Liver (tissue), 9 donors: ENCODE data around the gene HIF1AN. TPM values are rescaled to one million over a fixed set of nuclear protein-coding genes. Genes with fewer than 3 reads are reported as not detected.

Experiments
- DNase-seq: peaks from one replicate; pipeline ENCODE4 v3.0.0-alpha.2; 2017; ENCODE audit warnings: low spot score
- H3K27ac ChIP-seq, 2 donors: one replicate each; pipeline ENCODE4 v1.7.0; 2013; ENCODE audit warnings: inconsistent platforms in 2 of 2, low read length in 2 of 2, control low read depth in 1 of 2, low read depth in 1 of 2, mild to moderate bottlenecking in 1 of 2
- H3K27me3 ChIP-seq, 4 donors: one replicate each; pipeline versions ENCODE4 v1.6.1 to v1.7.0; 2013; ENCODE audit warnings: low read length in 3 of 4, inconsistent platforms in 1 of 4, mild to moderate bottlenecking in 1 of 4, moderate library complexity in 1 of 4; ENCODE audit not compliant: control insufficient read depth in 4 of 4, insufficient read depth in 4 of 4
- H3K36me3 ChIP-seq, 4 donors: one replicate each; pipeline versions ENCODE4 v1.6.1 to v1.7.0; 2013; ENCODE audit warnings: low read length in 3 of 4, mild to moderate bottlenecking in 3 of 4, low read depth in 1 of 4, moderate library complexity in 1 of 4; ENCODE audit not compliant: control insufficient read depth in 4 of 4, insufficient read depth in 3 of 4
- H3K4me1 ChIP-seq, 4 donors: one replicate each; pipeline versions ENCODE4 v1.6.1 to v1.7.0; 2013; ENCODE audit warnings: low read length in 3 of 4, mild to moderate bottlenecking in 3 of 4, moderate library complexity in 1 of 4; ENCODE audit not compliant: control insufficient read depth in 4 of 4, insufficient read depth in 4 of 4
- H3K4me3 ChIP-seq, 3 donors: one replicate each; pipeline versions ENCODE4 v1.6.1 to v1.7.0; 2013; ENCODE audit warnings: low read length in 3 of 3, control low read depth in 1 of 3, low read depth in 1 of 3, mild to moderate bottlenecking in 1 of 3
- H3K9ac ChIP-seq, 2 donors: one replicate each; pipeline ENCODE4 v1.7.0; 2013; ENCODE audit warnings: low read length in 2 of 2, mild to moderate bottlenecking in 2 of 2, moderate library complexity in 2 of 2, control low read depth in 1 of 2, low read depth in 1 of 2
- H3K9me3 ChIP-seq, 4 donors: one replicate each; pipeline versions ENCODE4 v1.6.1 to v1.7.0; 2013; ENCODE audit warnings: low read length in 3 of 4; ENCODE audit not compliant: control insufficient read depth in 4 of 4
- CTCF ChIP-seq: fragments of 150-350 bp; IDR thresholded peaks from 2 replicates; pipeline ENCODE4 v1.5.1; 2017; ENCODE audit warnings: improper control_type of control experiment, low read depth, low read length; ENCODE audit not compliant: missing input control
- EGR1 ChIP-seq, 2 donors: IDR thresholded peaks; 2 replicates each; pipeline ENCODE4 v1.6.1; 2016 to 2018; ENCODE audit warnings: antibody characterized with exemption in 2 of 2, low read depth in 2 of 2
- FOXA1 ChIP-seq: IDR thresholded peaks from 2 replicates; pipeline ENCODE4 v1.6.1; 2016; ENCODE audit warnings: antibody characterized with exemption
- FOXA2 ChIP-seq: IDR thresholded peaks from 2 replicates; pipeline ENCODE4 v1.6.1; 2016; ENCODE audit warnings: antibody characterized with exemption
- GABPA ChIP-seq, 2 donors: IDR thresholded peaks in 1 of 2; conservative IDR thresholded peaks in 1 of 2; 2 replicates each; pipeline ENCODE4 v1.6.1; 2016; ENCODE audit warnings: antibody characterized with exemption in 2 of 2, mild to moderate bottlenecking in 1 of 2, moderate library complexity in 1 of 2
- HNF4A ChIP-seq, 2 donors: conservative IDR thresholded peaks; 2 replicates each; pipeline ENCODE4 v1.6.1; 2016; ENCODE audit warnings: antibody characterized with exemption in 2 of 2, mild to moderate bottlenecking in 2 of 2
- HNF4G ChIP-seq: IDR thresholded peaks from 2 replicates; pipeline ENCODE4 v1.6.1; 2016; ENCODE audit warnings: antibody characterized with exemption
- NR2F2 ChIP-seq: IDR thresholded peaks from 2 replicates; pipeline ENCODE4 v1.6.1; 2016; ENCODE audit warnings: antibody characterized with exemption
- RAD21 ChIP-seq, 2 donors: IDR thresholded peaks; 2 replicates each; pipeline ENCODE4 v1.6.1; 2016; ENCODE audit warnings: antibody characterized with exemption in 2 of 2, mild to moderate bottlenecking in 2 of 2
- RXRA ChIP-seq, 2 donors: IDR thresholded peaks; 2 replicates each; pipeline ENCODE4 v1.6.1; 2017 to 2018; ENCODE audit warnings: antibody characterized with exemption in 2 of 2, mild to moderate bottlenecking in 1 of 2
- SP1 ChIP-seq: IDR thresholded peaks from 2 replicates; pipeline ENCODE4 v1.6.1; 2018; ENCODE audit warnings: antibody characterized with exemption, mild to moderate bottlenecking
- TAF1 ChIP-seq: conservative IDR thresholded peaks from 2 replicates; pipeline ENCODE4 v1.6.1; 2016; ENCODE audit warnings: antibody characterized with exemption, mild to moderate bottlenecking
- WGBS: extraction: QIAGEN DNeasy Blood & Tissue Kit; methylation state at CpG from one replicate; pipeline ENCODE4 v1.1.7; 2013; 5-methylcytosine and 5-hydroxymethylcytosine counted together
- polyA plus RNA-seq, 2 donors: library from polyadenylated mRNA; stranded (reverse) in 1 of 2; unstranded in 1 of 2; fragments of 200-250 nt in 1 of 2; fragments of >200 nt in 1 of 2; fragmentation: Nextera tagmentation in 1 of 2; extraction: Ambion mirVana in 1 of 2; gene quantifications; one replicate each; pipeline versions ENCODE4 v1.2.1 to v1.2.3, GENCODE V29; 2013 to 2015
- total RNA-seq, 2 donors: library from RNA; depleted of rRNA; stranded (reverse); fragments of >200 nt; gene quantifications; one replicate each; pipeline ENCODE4 v1.2.3, GENCODE V29; 2014
- TF ChIP-seq, protein P1 (sequence below): IDR thresholded peaks from 2 replicates; pipeline ENCODE4 v1.6.1; 2016; ENCODE audit warnings: antibody characterized with exemption
- TF ChIP-seq, protein P2 (sequence below): IDR thresholded peaks from 2 replicates; pipeline ENCODE4 v1.6.1; 2016; ENCODE audit warnings: antibody characterized with exemption, mild to moderate bottlenecking
- TF ChIP-seq, protein P3 (sequence below): IDR thresholded peaks from 2 replicates; pipeline ENCODE4 v1.6.1; 2016; ENCODE audit warnings: antibody characterized with exemption
- donor health status: healthy.
- donor health status: healthy.
- donor health status: healthy.
- donor health status: healthy.
- donor health status: healthy.

HIF1AN gene
- total and polyA plus RNA-seq, 4 donors = 4.6 to 10.7 (median 7.5) TPM

GRCh38 chr10:100519311-100520051 lies 16.3 kb upstream of the HIF1AN start, which contains the start of gene SEC31B (continued):
- no peak for TF ChIP-seq CTCF

GRCh38 chr10:100520811-100521210 lies 14.9 kb upstream of the HIF1AN start:
- 95% methylated on average over 3 of the region's 3 CpGs for WGBS

More at GRCh38 chr10:100520811-100521210, 14.9 kb upstream of the HIF1AN start:
- TF ChIP-seq, protein P1, sequence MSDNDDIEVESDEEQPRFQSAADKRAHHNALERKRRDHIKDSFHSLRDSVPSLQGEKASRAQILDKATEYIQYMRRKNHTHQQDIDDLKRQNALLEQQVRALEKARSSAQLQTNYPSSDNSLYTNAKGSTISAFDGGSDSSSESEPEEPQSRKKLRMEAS = no peak
- no peak for TF ChIP-seq CTCF
- TF ChIP-seq, protein P2, sequence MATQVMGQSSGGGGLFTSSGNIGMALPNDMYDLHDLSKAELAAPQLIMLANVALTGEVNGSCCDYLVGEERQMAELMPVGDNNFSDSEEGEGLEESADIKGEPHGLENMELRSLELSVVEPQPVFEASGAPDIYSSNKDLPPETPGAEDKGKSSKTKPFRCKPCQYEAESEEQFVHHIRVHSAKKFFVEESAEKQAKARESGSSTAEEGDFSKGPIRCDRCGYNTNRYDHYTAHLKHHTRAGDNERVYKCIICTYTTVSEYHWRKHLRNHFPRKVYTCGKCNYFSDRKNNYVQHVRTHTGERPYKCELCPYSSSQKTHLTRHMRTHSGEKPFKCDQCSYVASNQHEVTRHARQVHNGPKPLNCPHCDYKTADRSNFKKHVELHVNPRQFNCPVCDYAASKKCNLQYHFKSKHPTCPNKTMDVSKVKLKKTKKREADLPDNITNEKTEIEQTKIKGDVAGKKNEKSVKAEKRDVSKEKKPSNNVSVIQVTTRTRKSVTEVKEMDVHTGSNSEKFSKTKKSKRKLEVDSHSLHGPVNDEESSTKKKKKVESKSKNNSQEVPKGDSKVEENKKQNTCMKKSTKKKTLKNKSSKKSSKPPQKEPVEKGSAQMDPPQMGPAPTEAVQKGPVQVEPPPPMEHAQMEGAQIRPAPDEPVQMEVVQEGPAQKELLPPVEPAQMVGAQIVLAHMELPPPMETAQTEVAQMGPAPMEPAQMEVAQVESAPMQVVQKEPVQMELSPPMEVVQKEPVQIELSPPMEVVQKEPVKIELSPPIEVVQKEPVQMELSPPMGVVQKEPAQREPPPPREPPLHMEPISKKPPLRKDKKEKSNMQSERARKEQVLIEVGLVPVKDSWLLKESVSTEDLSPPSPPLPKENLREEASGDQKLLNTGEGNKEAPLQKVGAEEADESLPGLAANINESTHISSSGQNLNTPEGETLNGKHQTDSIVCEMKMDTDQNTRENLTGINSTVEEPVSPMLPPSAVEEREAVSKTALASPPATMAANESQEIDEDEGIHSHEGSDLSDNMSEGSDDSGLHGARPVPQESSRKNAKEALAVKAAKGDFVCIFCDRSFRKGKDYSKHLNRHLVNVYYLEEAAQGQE = no peak
- no peak for TF ChIP-seq EGR1 (IDR thresholded peaks at IDR 0.05; ENCODE audit: low read depth in 2 of 2)
- no peak for TF ChIP-seq FOXA2
- no peak for TF ChIP-seq NR2F2
- TF ChIP-seq TAF1 = no peak
- no peak for TF ChIP-seq RXRA (IDR thresholded peaks at IDR 0.05)
- TF ChIP-seq RAD21 (IDR thresholded peaks at IDR 0.05) = no peak
- TF ChIP-seq FOXA1 = no peak
- no peak for TF ChIP-seq HNF4G
- TF ChIP-seq SP1 = no peak
- TF ChIP-seq, protein P3, sequence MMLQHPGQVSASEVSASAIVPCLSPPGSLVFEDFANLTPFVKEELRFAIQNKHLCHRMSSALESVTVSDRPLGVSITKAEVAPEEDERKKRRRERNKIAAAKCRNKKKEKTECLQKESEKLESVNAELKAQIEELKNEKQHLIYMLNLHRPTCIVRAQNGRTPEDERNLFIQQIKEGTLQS = no peak
- TF ChIP-seq GABPA (IDR thresholded peaks at IDR 0.05 in 1 of 2, conservative IDR thresholded peaks at IDR 0.05 in 1 of 2) = no peak
- TF ChIP-seq HNF4A (conservative IDR thresholded peaks at IDR 0.05) = no peak
- Histone ChIP-seq H3K4me3 (no peak overlapping the region), H3K4me1 (peaks cover 3 to 25% (median 10%) of the 10 kb centered on the region in 4 donors), H3K27me3 (no peaks in the 10 kb centered on the region), H3K27ac (no peak overlapping the region), H3K9ac (no peak overlapping the region), H3K9me3 (no peaks in the 10 kb centered on the region), H3K36me3 (peaks cover 0 to 19% (median 16%) of the 10 kb centered on the region in 4 donors)
- no peak for DNase-seq
